BLaER1 treated with 17β-estradiol and CSF1 and Interleukin-3, amounts not matched to agents 10 nM and 100 nM (cell line): Measurements from ENCODE around the gene DDHD1.

ENCODE experiments used
- H3K27ac ChIP-seq, 11 experiments: shearing (Covaris generic); formaldehyde crosslinking; 2 replicates each; pipeline ENCODE4 v1.8.1; 2022
- H3K27me3 ChIP-seq, 11 experiments: shearing (Covaris generic); formaldehyde crosslinking; 2 replicates each; pipeline ENCODE4 v1.8.1; 2022
- H3K36me3 ChIP-seq, 11 experiments: shearing (Covaris generic); formaldehyde crosslinking; 2 replicates each; pipeline ENCODE4 v1.8.1; 2022
- H3K4me1 ChIP-seq, 10 experiments: shearing (Covaris generic); formaldehyde crosslinking; 2 replicates each; pipeline ENCODE4 v1.8.1; 2022
- H3K4me2 ChIP-seq, 11 experiments: shearing (Covaris generic); formaldehyde crosslinking; 2 replicates each; pipeline ENCODE4 v1.8.1; 2022
- H3K4me3 ChIP-seq, 10 experiments: shearing (Covaris generic); formaldehyde crosslinking; 2 replicates each; pipeline ENCODE4 v1.8.1; 2022
- H3K9ac ChIP-seq, 11 experiments: shearing (Covaris generic); formaldehyde crosslinking; 2 replicates each; pipeline ENCODE4 v1.8.1; 2022
- H3K9me3 ChIP-seq, 11 experiments: shearing (Covaris generic); formaldehyde crosslinking; replicated peaks in 1 of 11; 2 replicates each; pipeline ENCODE4 v1.8.1; 2022
- H4K20me1 ChIP-seq, 11 experiments: shearing (Covaris generic); formaldehyde crosslinking; 2 replicates each; pipeline ENCODE4 v1.8.1; 2022
- Cebpa-rat ChIP-seq, 11 experiments: shearing (Covaris generic); IDR thresholded peaks; 2 replicates each; pipeline ENCODE4 v1.8.1; 2022

The DDHD1 gene

GRCh38 chr14:52987042-52987441 lies 166.1 kb downstream of the DDHD1 start:
- TF ChIP-seq Cebpa-rat (IDR thresholded peaks at IDR 0.05): no peak
- H3K27me3 ChIP-seq: no peaks in the 10 kb centered on the region; a peak in 1 of 22 replicates
- no peak overlapping the region for H3K27ac ChIP-seq
- H3K9me3 ChIP-seq: 0 out of 22 replicates have a peak, but pooled peaks cover 0 to 8% (median 0%) of the 10 kb centered on the region in 11 experiments
- H3K4me1 ChIP-seq: peaks cover 0 to 6% (median 0%) of the 10 kb centered on the region in 10 experiments; a peak in 3 of 20 replicates
- no peaks in the 10 kb centered on the region for H3K36me3 ChIP-seq
- H3K4me3 ChIP-seq: no peak overlapping the region
- H3K4me2 ChIP-seq: no peak overlapping the region
- H3K9ac ChIP-seq: no peak overlapping the region
- no peaks in the 10 kb centered on the region for H4K20me1 ChIP-seq
